Bronchial epithelial cell (primary cell): Measurements from ENCODE around the gene ST6GALNAC6. TPM values are rescaled to one million over a fixed set of nuclear protein-coding genes. Genes with fewer than 3 reads are reported as not detected.
A peak's percentile ranks its signal among the peaks of the same experiment; 100 is the strongest.

Source experiments
- DNase-seq: peaks from one replicate; pipeline ENCODE4 v3.0.0-alpha.2; 2010; ENCODE audit warnings: low read depth
- FAIRE-seq: peaks from 2 replicates; lab custom pipeline; 2011; peaks lifted over from hg19 to GRCh38; lab: Jason Lieb, UNC
- H3K27me3 ChIP-seq: 2 replicates; pipeline ENCODE4 v1.5.1; 2011; ENCODE audit warnings: low read length; ENCODE audit not compliant: control insufficient read depth, insufficient read depth
- H3K36me3 ChIP-seq: 2 replicates; pipeline ENCODE4 v1.5.1; 2011; ENCODE audit warnings: low read length; ENCODE audit not compliant: control insufficient read depth, insufficient read depth
- H3K4me3 ChIP-seq: 2 replicates; pipeline ENCODE4 v1.5.1; 2011; ENCODE audit warnings: mild to moderate bottlenecking, low read depth, low read length, control low read depth
- total RNA-seq: library from RNA; depleted of rRNA; stranded (reverse); fragments of >200 nt; gene quantifications from 2 replicates; pipeline ENCODE4 v1.2.1, GENCODE V29; 2014
- TF ChIP-seq, protein P1 (sequence below): IDR thresholded peaks from 2 replicates; pipeline ENCODE4 v1.5.1; 2011; ENCODE audit warnings: mild to moderate bottlenecking, moderate library complexity, low read length, control low read depth, inconsistent platforms; ENCODE audit not compliant: insufficient read depth, severe bottlenecking

Gene ST6GALNAC6
- total RNA-seq, 1 donor from 2014 or later = 18.4 TPM

DNA sequence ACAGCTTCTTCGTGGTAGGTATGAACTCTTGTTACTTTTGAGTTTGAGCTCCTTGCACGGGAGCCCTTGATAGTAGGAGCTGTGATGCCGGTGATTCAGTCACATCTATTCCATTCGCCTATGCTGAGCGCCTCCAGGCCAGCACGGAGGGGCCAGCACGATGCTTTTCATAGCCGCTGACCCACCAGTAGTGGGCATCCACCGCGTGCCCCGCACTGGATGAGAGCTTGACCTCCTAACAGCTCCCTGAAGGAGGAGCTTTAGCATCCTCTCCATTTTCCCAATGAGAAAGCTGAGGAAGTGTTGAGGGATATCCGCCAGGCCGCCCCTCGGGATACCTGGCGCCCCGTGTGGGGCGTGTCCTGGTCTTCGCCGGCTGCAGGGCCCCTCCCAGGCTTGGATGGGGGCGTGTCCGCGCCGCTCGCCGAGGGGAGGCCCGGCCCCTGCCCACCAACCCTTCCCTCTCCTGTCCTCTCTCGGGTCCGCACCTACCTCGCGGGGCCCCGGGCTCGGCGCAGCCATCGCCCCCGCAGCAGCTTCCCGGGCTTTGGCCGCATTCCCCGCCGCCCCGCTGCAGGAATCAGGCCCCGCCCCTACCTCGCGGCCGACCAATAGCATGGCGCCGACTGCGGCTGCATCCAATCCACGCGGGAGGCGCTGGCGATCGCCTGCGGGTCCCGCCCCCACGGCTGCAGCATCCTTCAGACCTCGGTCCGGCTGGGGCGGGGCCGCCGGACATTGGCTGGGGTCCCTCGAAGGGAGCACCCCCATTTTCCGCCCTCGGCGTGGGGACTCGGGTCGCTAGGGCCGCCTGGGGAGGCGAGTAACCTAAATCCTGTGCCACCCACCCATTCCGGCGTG is 31.1 kb upstream of the ST6GALNAC6 start, which contains the start of gene PIP5KL1:
PIP5KL1 (minus strand) TSS at position 547 of the 861 bp plus-strand sequence; CDS start at position 522, 25 bp downstream.
- FAIRE-seq (no peak), DNase-seq (peak; percentile 57)

DNA sequence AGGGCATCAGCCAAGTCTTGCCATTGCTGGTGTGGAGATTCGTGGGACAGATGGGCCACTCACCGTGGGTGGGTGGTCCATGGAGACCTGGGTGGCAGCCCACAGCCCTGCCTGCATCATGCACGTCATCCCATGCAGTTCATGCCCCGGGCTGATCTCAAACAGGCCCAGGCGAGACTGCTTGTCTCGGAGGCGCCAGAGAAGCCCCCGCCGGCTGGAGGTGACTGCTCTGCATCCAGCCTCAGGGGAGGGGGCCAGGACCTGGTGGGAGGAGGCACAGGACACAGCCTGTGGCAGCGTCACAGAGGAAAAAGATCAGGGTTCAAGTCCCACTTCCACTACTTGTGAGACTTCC is 30.2 kb upstream of the ST6GALNAC6 start:
- no peak overlapping the region for H3K4me3 ChIP-seq
- TF ChIP-seq, protein P1, sequence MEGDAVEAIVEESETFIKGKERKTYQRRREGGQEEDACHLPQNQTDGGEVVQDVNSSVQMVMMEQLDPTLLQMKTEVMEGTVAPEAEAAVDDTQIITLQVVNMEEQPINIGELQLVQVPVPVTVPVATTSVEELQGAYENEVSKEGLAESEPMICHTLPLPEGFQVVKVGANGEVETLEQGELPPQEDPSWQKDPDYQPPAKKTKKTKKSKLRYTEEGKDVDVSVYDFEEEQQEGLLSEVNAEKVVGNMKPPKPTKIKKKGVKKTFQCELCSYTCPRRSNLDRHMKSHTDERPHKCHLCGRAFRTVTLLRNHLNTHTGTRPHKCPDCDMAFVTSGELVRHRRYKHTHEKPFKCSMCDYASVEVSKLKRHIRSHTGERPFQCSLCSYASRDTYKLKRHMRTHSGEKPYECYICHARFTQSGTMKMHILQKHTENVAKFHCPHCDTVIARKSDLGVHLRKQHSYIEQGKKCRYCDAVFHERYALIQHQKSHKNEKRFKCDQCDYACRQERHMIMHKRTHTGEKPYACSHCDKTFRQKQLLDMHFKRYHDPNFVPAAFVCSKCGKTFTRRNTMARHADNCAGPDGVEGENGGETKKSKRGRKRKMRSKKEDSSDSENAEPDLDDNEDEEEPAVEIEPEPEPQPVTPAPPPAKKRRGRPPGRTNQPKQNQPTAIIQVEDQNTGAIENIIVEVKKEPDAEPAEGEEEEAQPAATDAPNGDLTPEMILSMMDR = no peak
- FAIRE-seq = no peak
- H3K36me3 ChIP-seq = no peaks in the 10 kb centered on the region
- DNase-seq = no peak
- H3K27me3 ChIP-seq = no peaks in the 10 kb centered on the region

More for the DNA sequence above, 31.1 kb upstream of the ST6GALNAC6 start, which contains the start of gene PIP5KL1:
- Histone ChIP-seq H3K27me3 (no peaks in the 10 kb centered on the region), H3K36me3 (no peaks in the 10 kb centered on the region), H3K4me3 (peak within 1 kb of the TSS; percentile 41)
- TF ChIP-seq, protein P1 = no peak

DNA sequence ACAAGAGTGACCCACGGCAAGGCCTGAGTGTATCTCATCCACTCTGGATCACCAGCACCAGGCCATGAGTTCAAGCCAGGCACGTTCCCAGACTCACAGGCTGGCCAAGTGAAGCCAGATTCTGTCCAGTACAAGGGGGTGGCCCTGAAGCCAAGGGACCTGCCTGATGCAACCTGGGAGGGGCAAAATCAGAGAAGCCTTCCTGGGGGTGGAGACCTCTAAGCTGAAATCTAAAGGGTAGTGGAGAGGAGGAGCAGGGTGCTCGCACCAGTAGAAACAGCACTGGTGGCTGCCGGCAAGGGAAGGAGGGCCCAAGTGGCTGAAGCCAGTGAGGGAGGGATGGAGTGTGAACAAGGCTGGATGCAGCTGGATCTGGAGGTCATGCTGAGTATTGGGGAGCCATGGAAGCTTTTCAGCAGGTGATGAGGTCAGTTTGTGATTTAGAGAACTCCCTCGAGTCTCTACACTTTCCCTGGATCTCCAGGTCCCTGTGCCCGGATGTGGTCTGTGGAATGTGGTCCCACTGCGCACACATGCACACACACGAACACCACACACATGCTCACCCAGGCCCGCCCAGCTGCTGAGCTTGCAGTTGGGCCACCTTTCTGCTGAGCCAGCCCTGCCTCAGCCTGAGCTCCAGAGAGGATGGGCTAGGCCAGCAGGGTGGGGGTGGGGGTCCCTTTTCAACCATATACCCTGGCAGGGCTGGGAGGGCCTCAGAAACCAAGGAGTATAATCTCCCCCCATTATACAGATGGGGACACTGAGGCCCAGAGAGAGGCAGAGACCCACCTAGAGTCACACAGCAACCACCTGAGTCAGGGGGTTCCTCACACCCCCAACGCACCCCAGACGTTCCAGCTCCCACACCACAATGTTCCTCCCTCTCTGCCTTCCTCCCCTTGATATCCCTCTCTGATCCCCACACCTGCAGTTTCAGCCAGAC is 29.5 kb upstream of the ST6GALNAC6 start:
- Histone ChIP-seq H3K36me3 (no peaks in the 10 kb centered on the region), H3K4me3 (no peak overlapping the region), H3K27me3 (no peaks in the 10 kb centered on the region)
- DNase-seq (no peak), FAIRE-seq (no peak)
- TF ChIP-seq, protein P1 = no peak

DNA sequence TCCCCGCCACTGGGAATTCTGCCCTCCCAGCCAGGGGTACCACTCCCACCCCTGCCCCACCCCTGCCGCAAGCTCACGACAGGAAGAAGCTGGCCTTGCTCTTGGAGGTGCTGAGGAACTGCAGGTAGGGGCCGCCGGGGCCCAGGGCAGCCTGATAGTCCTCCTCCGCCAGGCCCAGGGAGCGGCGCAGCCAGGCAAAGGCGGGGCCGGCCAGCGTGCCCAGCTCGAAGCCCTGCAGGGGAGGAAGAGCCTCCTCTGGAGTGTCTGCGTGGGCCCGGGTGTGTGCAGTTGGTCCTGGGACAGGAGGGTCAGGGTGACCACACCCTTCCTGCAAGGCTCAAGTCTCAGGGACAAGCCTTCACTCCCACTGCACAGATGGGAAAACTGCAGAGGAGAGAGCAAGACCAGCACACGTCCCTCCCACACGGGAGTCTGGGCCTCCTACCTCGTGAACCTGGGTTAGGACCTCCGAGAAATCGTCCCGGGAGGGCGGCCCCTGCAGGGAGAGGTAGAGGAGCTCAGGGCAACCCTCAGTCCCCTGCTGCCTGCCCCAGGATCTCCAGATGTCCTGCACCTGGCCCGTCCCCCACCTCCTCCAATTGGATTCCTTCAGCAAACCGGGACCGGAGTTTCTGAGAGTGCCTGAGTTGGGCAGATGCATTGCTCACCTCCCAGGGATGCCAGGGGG is 28.7 kb upstream of the ST6GALNAC6 start:
- TF ChIP-seq, protein P1 = no peak
- Histone ChIP-seq H3K36me3 (no peaks in the 10 kb centered on the region), H3K4me3 (peak overlapping the region; percentile 70), H3K27me3 (no peaks in the 10 kb centered on the region)
- DNase-seq = no peak
- no peak for FAIRE-seq

DNA sequence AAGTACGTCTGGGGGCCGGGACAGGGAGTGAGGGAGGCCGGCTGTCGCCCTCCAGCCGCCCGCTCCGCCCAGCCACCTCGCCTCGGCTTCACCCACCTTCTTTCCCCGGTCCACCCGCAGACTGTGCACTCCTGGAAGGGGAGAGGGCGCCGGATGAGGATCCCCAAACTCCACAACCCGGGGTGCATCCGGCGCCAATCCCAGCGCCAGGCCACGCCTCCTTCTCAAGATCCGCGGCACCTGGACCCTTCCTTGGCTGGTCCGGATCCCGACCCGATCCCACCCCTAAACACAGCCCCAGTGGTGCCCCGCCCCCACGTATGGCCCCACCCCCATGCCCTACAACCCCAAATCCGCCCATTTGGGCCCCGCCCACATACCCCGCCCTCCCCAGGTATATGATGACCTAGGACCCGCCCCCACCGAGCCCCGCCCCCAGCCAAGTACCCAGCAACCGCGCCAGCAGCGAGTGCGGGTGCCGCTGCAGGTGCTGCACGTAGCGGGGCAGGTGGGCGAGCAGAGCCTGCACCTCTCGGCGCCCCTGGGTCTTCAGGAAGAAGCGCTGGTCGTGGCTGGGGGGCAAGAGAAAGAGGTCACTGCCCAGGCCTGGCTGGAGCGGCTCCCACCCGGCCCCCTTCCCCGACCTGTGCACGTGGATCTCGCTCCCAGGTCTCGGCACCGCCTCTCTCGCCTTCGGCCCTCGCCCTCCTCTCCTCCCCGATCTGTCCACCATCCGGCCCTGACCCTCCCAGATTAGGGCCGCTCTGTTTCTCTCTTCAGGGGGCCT is 28.0 kb upstream of the ST6GALNAC6 start:
- DNase-seq (peak; percentile 64), FAIRE-seq (no peak)
- Histone ChIP-seq H3K36me3 (no peaks in the 10 kb centered on the region), H3K27me3 (no peaks in the 10 kb centered on the region), H3K4me3 (peak overlapping the region; percentile 70)
- TF ChIP-seq, protein P1 = no peak
